GM18870 (cell line): Measurements from ENCODE around the gene SPAG17.
"Not testable (repeated sequence)": the region's sequence is repeated elsewhere in the genome, so short reads cannot be mapped to it uniquely, and the experiment has no call there.

Source experiments
- ATAC-seq: cut with Tn5 transposase; IDR thresholded peaks from one replicate; pipeline ENCODE4 v1.9.1; 2021; ENCODE audit warnings: moderate library complexity; ENCODE audit not compliant: unreplicated experiment

Gene SPAG17

GRCh38 chr1:117985973-117986372 is 199.1 kb downstream of the SPAG17 start:
- ATAC-seq, result peak; percentile 52

- ATAC-seq, result no peak
These were observed 199.8 kb downstream of the SPAG17 start for GRCh38 chr1:117985239-117985638.

GRCh38 chr1:117981455-117982192 is 203.4 kb downstream of the SPAG17 start:
- no peak for ATAC-seq

GRCh38 chr1:117976381-117976780 is 208.6 kb downstream of the SPAG17 start:
- ATAC-seq, result no peak

GRCh38 chr1:117971777-117972176 is 213.3 kb downstream of the SPAG17 start:
- ATAC-seq, result no peak

- ATAC-seq, result no peak
These were observed 214.8 kb downstream of the SPAG17 start for GRCh38 chr1:117970252-117970651.

- ATAC-seq, result no peak
These were observed 217.1 kb downstream of the SPAG17 start for GRCh38 chr1:117967881-117968280.

- no peak for ATAC-seq
These were observed 217.6 kb downstream of the SPAG17 start for GRCh38 chr1:117967477-117967876.

- ATAC-seq, result no peak
These were observed 220.6 kb downstream of the SPAG17 start for GRCh38 chr1:117964290-117965038.

GRCh38 chr1:117959364-117959763 is 225.7 kb downstream of the SPAG17 start:
- ATAC-seq, result no peak

GRCh38 chr1:117952386-117952785 is 232.6 kb downstream of the SPAG17 start:
- no peak for ATAC-seq

- no peak for ATAC-seq
These were observed 242.7 kb downstream of the SPAG17 start for GRCh38 chr1:117942293-117942692.

- ATAC-seq, result no peak
These were observed 251.3 kb downstream of the SPAG17 start for GRCh38 chr1:117933769-117934168.

- no peak for ATAC-seq
These were observed 252.5 kb downstream of the SPAG17 start for GRCh38 chr1:117932576-117932975.

GRCh38 chr1:117930484-117930883 is 254.5 kb downstream of the SPAG17 start:
- ATAC-seq, result no peak

- ATAC-seq, result no peak
These were observed 254.9 kb downstream of the SPAG17 start for GRCh38 chr1:117930173-117930447.

GRCh38 chr1:117929343-117930172 is 255.5 kb downstream of the SPAG17 start, which contains the start of the genes GDAP2 and WDR3:
TSS of gene GDAP2 (minus strand) at chr1:117929621. CDS start at chr1:117920357, 9,264 bp downstream.
TSS of gene WDR3 (plus strand) at chr1:117929739. CDS start at chr1:117933320, 3,581 bp downstream.
- ATAC-seq, result peak; percentile 95

- peak; percentile 35 for ATAC-seq
These were observed 256.1 kb downstream of the SPAG17 start for GRCh38 chr1:117928881-117929342.

- no peak for ATAC-seq
These were observed 259.0 kb downstream of the SPAG17 start for GRCh38 chr1:117925981-117926380.

- ATAC-seq, result not testable (repeated sequence)
These were observed 262.3 kb downstream of the SPAG17 start for GRCh38 chr1:117922717-117923116.

GRCh38 chr1:117921991-117922390 is 263.0 kb downstream of the SPAG17 start:
- no peak for ATAC-seq
